Panc1 (cell line): Measurements from ENCODE around the gene OR51I1. TPM values are rescaled to one million over a fixed set of nuclear protein-coding genes. Genes with fewer than 3 reads are reported as not detected.
A peak's percentile ranks its signal among the peaks of the same experiment; 100 is the strongest.

Source experiments
- ATAC-seq: fragments of 200-7000 bp; cut with Tn5 transposase; 2 replicates; pipeline ENCODE4 v1.9.1; 2020; ENCODE audit warnings: mild to moderate bottlenecking, moderate library complexity
- BruUV-seq: library from RNA; stranded (reverse); fragments of 400-500 nt; replicated peaks from 2 replicates; lab custom pipeline; 2021; lab: Mats Ljungman, UMichigan
- CTCF ChIA-PET: fragments of 300-600 bp; sonication (Branson Sonifier 250); formaldehyde crosslinking; loops from one replicate; lab custom pipeline; 2022; ENCODE audit warnings: antibody characterized with exemption; lab: Charles Lee
- POLR2A ChIA-PET: fragments of 300-600 bp; sonication (Branson Sonifier 250); formaldehyde crosslinking; loops from one replicate; lab custom pipeline; 2022; ENCODE audit warnings: antibody characterized with exemption; lab: Charles Lee
- DNase-seq: peaks from one replicate; pipeline ENCODE4 v3.0.0-alpha.2; 2010; ENCODE audit warnings: low read depth, low spot score
- H3K27ac ChIP-seq: 2 replicates; pipeline ENCODE4 v1.5.1; 2011; ENCODE audit warnings: mild to moderate bottlenecking, low read length, inconsistent platforms
- H3K27me3 ChIP-seq: fragments of 200-500 bp; sonication (Bioruptor generic); 2 replicates; pipeline ENCODE4 v1.6.0; 2014; ENCODE audit warnings: low read length, inconsistent platforms; ENCODE audit not compliant: control insufficient read depth, insufficient read depth
- H3K36me3 ChIP-seq: fragments of 200-500 bp; sonication (Bioruptor generic); 2 replicates; pipeline ENCODE4 v1.5.1; 2014; ENCODE audit warnings: inconsistent platforms, mild to moderate bottlenecking, low read length, moderate library complexity; ENCODE audit not compliant: control insufficient read depth, insufficient read depth
- H3K4me1 ChIP-seq: 2 replicates; pipeline ENCODE4 v1.5.1; 2011; ENCODE audit warnings: inconsistent platforms, mild to moderate bottlenecking, low read length, moderate library complexity; ENCODE audit not compliant: control insufficient read depth, insufficient read depth
- H3K4me3 ChIP-seq, 2 experiments: 2 replicates each; pipeline ENCODE4 v1.5.1; 2011 to 2012; ENCODE audit warnings: low read depth in 2 of 2, low read length in 2 of 2, mild to moderate bottlenecking in 2 of 2, inconsistent platforms in 1 of 2, moderate library complexity in 1 of 2
- H3K9me3 ChIP-seq: fragments of 200-500 bp; sonication (Bioruptor generic); 2 replicates; pipeline ENCODE4 v1.5.1; 2014; ENCODE audit warnings: low read depth, mild to moderate bottlenecking, inconsistent platforms, low read length, moderate library complexity; ENCODE audit not compliant: control insufficient read depth, insufficient read depth
- CTCF ChIP-seq: fragments of 450-650 bp; IDR thresholded peaks from 2 replicates; pipeline ENCODE4 v1.5.1; 2017; ENCODE audit warnings: mild to moderate bottlenecking
- POLR2AphosphoS5 ChIP-seq: IDR thresholded peaks from 2 replicates; pipeline ENCODE4 v1.6.1; 2012; ENCODE audit warnings: mild to moderate bottlenecking, low read depth, low read length, moderate library complexity
- REST ChIP-seq, 2 experiments: IDR thresholded peaks; 2 replicates each; pipeline ENCODE4 v1.6.1; 2011 to 2012; ENCODE audit warnings: low read depth in 2 of 2, control low read depth in 1 of 2, low read length in 1 of 2, mild to moderate bottlenecking in 1 of 2, moderate library complexity in 1 of 2; ENCODE audit not compliant: insufficient read depth in 1 of 2
- SIN3A ChIP-seq: IDR thresholded peaks from 2 replicates; pipeline ENCODE4 v1.6.1; 2012; ENCODE audit warnings: low read depth, mild to moderate bottlenecking, low read length, moderate library complexity, borderline replicate concordance; ENCODE audit not compliant: insufficient read depth
- TCF7L2 ChIP-seq: IDR thresholded peaks from 2 replicates; pipeline ENCODE4 v1.6.1; 2011; ENCODE audit warnings: mild to moderate bottlenecking, low read depth, low read length, inconsistent platforms
- in situ Hi-C: cut with HindIII; loops from 2 replicates; pipeline ENCODE4 v1.10.0; 2016; ENCODE audit warnings: low sequenced_read_pairs, low pct_unique_long_range_greater_than_20kb
- intact Hi-C: fragments of 100-400 bp; cut with micrococcal nuclease; formaldehyde crosslinking; loops from one replicate; pipeline ENCODE4 v1.10.0; 2022; ENCODE audit not compliant: unreplicated experiment
- total RNA-seq: library from RNA; stranded (reverse); gene quantifications from one replicate; pipeline ENCODE4 v1.2.1, GENCODE V29; 2021; ENCODE audit not compliant: unreplicated experiment

The OR51I1 gene
- total RNA-seq, 1 experiment from 2014 or later, result not detected

GRCh38 chr11:5476186-5476819 lies 35.0 kb upstream of the OR51I1 start:
- intact Hi-C loops (loop anchor here (2.0 to 5.0 kb wide), 3 partner anchors 76 to 332 kb away; partner anchors contain the start of gene OR52N2), in situ Hi-C loops (no loop called here)
- no TSS peak for BruUV-seq
- Histone ChIP-seq H3K27ac (no peak overlapping the region), H3K4me1 (no peaks in the 10 kb centered on the region), H3K4me3 (no peak overlapping the region), H3K36me3 (no peaks in the 10 kb centered on the region), H3K27me3 (peaks cover 13% of the 10 kb centered on the region), H3K9me3 (no peaks in the 10 kb centered on the region)
- ChIA-PET POLR2A (no interaction called here), CTCF (no interaction called here)
- DNase-seq, result peak; percentile 39
- TF ChIP-seq CTCF (peak; percentile 89), TCF7L2 (no peak)
- peak; percentile 88 for ATAC-seq

GRCh38 chr11:5473921-5474320 lies 32.6 kb upstream of the OR51I1 start:
- H3K9me3 ChIP-seq, result no peaks in the 10 kb centered on the region
- intact Hi-C loops (no loop called here), in situ Hi-C loops (no loop called here)
- DNase-seq, result no peak
- no peak overlapping the region for H3K4me3 ChIP-seq
- ChIA-PET POLR2A (no interaction called here), CTCF (no interaction called here)
- BruUV-seq, result no TSS peak
- TF ChIP-seq TCF7L2 (no peak), REST (IDR thresholded peaks at IDR 0.05; ENCODE audit: insufficient read depth in 1 of 2, low read depth in 2 of 2, low read length in 1 of 2) (no peak)
- no peaks in the 10 kb centered on the region for H3K4me1 ChIP-seq
- H3K36me3 ChIP-seq, result no peaks in the 10 kb centered on the region
- ATAC-seq, result no peak
- no peak overlapping the region for H3K27ac ChIP-seq
- H3K27me3 ChIP-seq, result peaks cover 13% of the 10 kb centered on the region

- Histone ChIP-seq H3K4me3 (no peak overlapping the region), H3K27ac (no peak overlapping the region), H3K4me1 (no peaks in the 10 kb centered on the region), H3K36me3 (no peaks in the 10 kb centered on the region), H3K9me3 (no peaks in the 10 kb centered on the region), H3K27me3 (peaks cover 5% of the 10 kb centered on the region)
- ATAC-seq, result no peak
- intact Hi-C loops (no loop called here), in situ Hi-C loops (no loop called here)
- TF ChIP-seq POLR2AphosphoS5 (no peak), REST (IDR thresholded peaks at IDR 0.05; ENCODE audit: insufficient read depth in 1 of 2, low read depth in 2 of 2, low read length in 1 of 2) (no peak), TCF7L2 (no peak), CTCF (no peak), SIN3A (no peak)
- no TSS peak for BruUV-seq
- no peak for DNase-seq
- ChIA-PET CTCF (no interaction called here), POLR2A (no interaction called here)
Measured at GRCh38 chr11:5467527-5467926, 26.2 kb upstream of the OR51I1 start.
